Measurements from ENCODE around the gene GOLGA7B.

DNA sequence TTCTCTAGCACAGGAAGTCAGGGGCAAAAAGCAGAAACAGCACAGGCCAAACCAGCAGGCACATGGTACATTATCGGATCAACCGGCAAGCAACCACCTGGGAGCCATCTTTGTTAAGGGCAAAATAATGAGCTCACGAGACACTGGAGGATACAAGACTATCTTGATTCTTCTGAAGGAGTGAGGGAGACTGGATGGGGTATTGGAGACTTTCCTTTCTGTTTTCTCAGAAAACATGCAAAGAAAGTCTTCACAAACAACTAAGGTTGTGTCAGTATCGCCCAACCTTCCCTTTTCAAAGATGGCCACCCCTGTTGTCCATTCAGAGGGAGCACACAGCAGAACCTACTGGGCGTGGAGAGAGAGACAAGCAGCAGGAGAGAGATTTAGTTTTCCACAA, 29.6 kb downstream of the GOLGA7B start:
- TF ChIP-seq POLR2AphosphoS5 (IDR thresholded peaks at IDR 0.05; ENCODE audit: insufficient read depth in 1 of 2, low read depth in 1 of 2) = no peak
- no peak for TF ChIP-seq CTCF (IDR thresholded peaks at IDR 0.05)

Data from vagina (tissue), 2 donors.